Neural progenitor cell (in vitro differentiated cells): ENCODE data around the gene MACIR.

Experiments used
- EZH2 ChIP-seq: fragments of 200-600 bp; sonication (generic); IDR thresholded peaks from 2 replicates; pipeline ENCODE4 v1.6.1; 2017; ENCODE audit warnings: antibody characterized with exemption, mild to moderate bottlenecking, moderate library complexity
- TF ChIP-seq, protein P1 (sequence below): fragments of 200-600 bp; sonication (generic); IDR thresholded peaks from 2 replicates; pipeline ENCODE4 v1.5.1; 2017; ENCODE audit warnings: antibody characterized with exemption, mild to moderate bottlenecking

DNA sequence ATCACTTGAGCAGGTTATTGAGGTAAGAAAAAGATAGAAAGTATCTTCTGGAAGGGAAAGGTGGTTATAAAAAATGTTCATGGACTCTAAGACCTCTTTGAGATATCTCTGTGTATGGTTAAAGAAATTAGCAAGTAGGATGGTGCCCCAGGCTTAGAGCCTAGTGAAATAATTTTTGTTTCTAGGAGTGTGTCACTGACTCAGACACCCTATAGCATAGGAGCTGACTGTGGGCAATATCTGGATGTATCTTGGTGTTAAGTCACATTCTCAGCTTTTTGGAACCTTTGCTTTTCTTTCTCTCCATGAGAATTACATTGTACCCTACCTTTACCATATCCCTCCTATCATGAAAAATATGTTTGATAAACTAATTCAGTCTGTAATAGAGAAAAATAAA, 12.0 kb downstream of the MACIR start:
- no peak for TF ChIP-seq EZH2
- TF ChIP-seq, protein P1, sequence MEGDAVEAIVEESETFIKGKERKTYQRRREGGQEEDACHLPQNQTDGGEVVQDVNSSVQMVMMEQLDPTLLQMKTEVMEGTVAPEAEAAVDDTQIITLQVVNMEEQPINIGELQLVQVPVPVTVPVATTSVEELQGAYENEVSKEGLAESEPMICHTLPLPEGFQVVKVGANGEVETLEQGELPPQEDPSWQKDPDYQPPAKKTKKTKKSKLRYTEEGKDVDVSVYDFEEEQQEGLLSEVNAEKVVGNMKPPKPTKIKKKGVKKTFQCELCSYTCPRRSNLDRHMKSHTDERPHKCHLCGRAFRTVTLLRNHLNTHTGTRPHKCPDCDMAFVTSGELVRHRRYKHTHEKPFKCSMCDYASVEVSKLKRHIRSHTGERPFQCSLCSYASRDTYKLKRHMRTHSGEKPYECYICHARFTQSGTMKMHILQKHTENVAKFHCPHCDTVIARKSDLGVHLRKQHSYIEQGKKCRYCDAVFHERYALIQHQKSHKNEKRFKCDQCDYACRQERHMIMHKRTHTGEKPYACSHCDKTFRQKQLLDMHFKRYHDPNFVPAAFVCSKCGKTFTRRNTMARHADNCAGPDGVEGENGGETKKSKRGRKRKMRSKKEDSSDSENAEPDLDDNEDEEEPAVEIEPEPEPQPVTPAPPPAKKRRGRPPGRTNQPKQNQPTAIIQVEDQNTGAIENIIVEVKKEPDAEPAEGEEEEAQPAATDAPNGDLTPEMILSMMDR: no peak
